HCT116 (cell line): Measurements from ENCODE around the gene NSMF. TPM values are rescaled to one million over a fixed set of nuclear protein-coding genes. Genes with fewer than 3 reads are reported as not detected.

Experiments
- ATAC-seq: fragments of 200-7000 bp; cut with Tn5 transposase; 2 replicates; pipeline ENCODE4 v1.9.1; 2020; ENCODE audit warnings: mild to moderate bottlenecking, moderate library complexity
- BruUV-seq: library from RNA; stranded (reverse); fragments of 400-500 nt; replicated peaks from 2 replicates; lab custom pipeline; 2021; lab: Mats Ljungman, UMichigan
- CTCF ChIA-PET: fragments of 300-600 bp; sonication (Branson Sonifier 250); formaldehyde crosslinking; loops from one replicate; lab custom pipeline; 2021; ENCODE audit warnings: antibody characterized with exemption; lab: Charles Lee
- POLR2A ChIA-PET: fragments of 300-600, 350-600 bp; sonication (Branson Sonifier 250); formaldehyde crosslinking; loops from one replicate; lab custom pipeline; 2021; ENCODE audit warnings: antibody characterized with exemption; lab: Charles Lee
- RAD21 ChIA-PET, 2 experiments: fragments of 300-600 bp; sonication (Branson Sonifier 250); formaldehyde crosslinking; loops; one replicate each; lab custom pipeline; 2023; ENCODE audit warnings: low total read pairs in 2 of 2; ENCODE audit not compliant: uncharacterized antibody in 2 of 2, unreplicated experiment in 2 of 2, low non-redundant PET in 1 of 2; lab: Charles Lee
- DNase-seq: peaks from one replicate; pipeline ENCODE4 v3.0.0-alpha.2; 2010; ENCODE audit warnings: low read depth, low spot score
- H2AFZ ChIP-seq: fragments of 200-600 bp; shearing (Covaris generic), sonication (generic); 2 replicates; pipeline ENCODE4 v1.6.1; 2017; ENCODE audit warnings: low read depth, mixed run types, mixed read lengths, antibody characterized with exemption, low read length; ENCODE audit not compliant: poor library complexity, severe bottlenecking
- H3K27ac ChIP-seq: 2 replicates; pipeline ENCODE4 v1.5.1; 2012; ENCODE audit warnings: low read depth, low read length
- H3K27me3 ChIP-seq: fragments of 200-600 bp; sonication (generic); 2 replicates; pipeline ENCODE4 v1.6.1; 2016; ENCODE audit warnings: mixed run types, low read length, mixed read lengths; ENCODE audit not compliant: insufficient read depth
- H3K36me3 ChIP-seq, 2 experiments: fragments of 200-500 bp in 1 of 2; fragments of 200-600 bp in 1 of 2; sonication (Bioruptor generic) in 1 of 2; sonication (generic) in 1 of 2; 2 replicates each; pipeline versions ENCODE4 v1.5.1 to v1.6.1; 2014 to 2016; ENCODE audit warnings: low read length in 2 of 2, inconsistent platforms in 1 of 2, mixed read lengths in 1 of 2, mixed run types in 1 of 2; ENCODE audit not compliant: insufficient read depth in 2 of 2, control insufficient read depth in 1 of 2
- H3K4me1 ChIP-seq, 2 experiments: fragments of 200-600 bp in 1 of 2; sonication (generic) in 1 of 2; 2 replicates each; pipeline versions ENCODE4 v1.5.1 to v1.6.1; 2012 to 2017; ENCODE audit warnings: low read length in 2 of 2, inconsistent platforms in 1 of 2, mild to moderate bottlenecking in 1 of 2, mixed read lengths in 1 of 2, mixed run types in 1 of 2, moderate library complexity in 1 of 2; ENCODE audit not compliant: insufficient read depth in 2 of 2, control insufficient read depth in 1 of 2
- H3K4me2 ChIP-seq: fragments of 200-600 bp; sonication (generic); 2 replicates; pipeline ENCODE4 v1.6.1; 2017; ENCODE audit warnings: mixed run types, low read length, mixed read lengths
- H3K4me3 ChIP-seq, 2 experiments: fragments of 200-600 bp in 1 of 2; sonication (generic) in 1 of 2; replicated peaks in 1 of 2; 2 replicates each; pipeline ENCODE4 v1.5.1; 2011 to 2016; ENCODE audit warnings: low read length in 2 of 2, control low read depth in 1 of 2, low read depth in 1 of 2, mild to moderate bottlenecking in 1 of 2, mixed read lengths in 1 of 2, mixed run types in 1 of 2
- H3K79me2 ChIP-seq: fragments of 200-600 bp; sonication (generic); 2 replicates; pipeline ENCODE4 v1.6.1; 2017; ENCODE audit warnings: mild to moderate bottlenecking, mixed run types, low read length, moderate library complexity, mixed read lengths; ENCODE audit not compliant: insufficient read depth
- H3K9ac ChIP-seq: fragments of 200-600 bp; sonication (generic); 2 replicates; pipeline ENCODE4 v1.6.1; 2016; ENCODE audit warnings: low read length, mixed read lengths
- H3K9me2 ChIP-seq: fragments of 200-600 bp; sonication (generic), shearing (Covaris generic); 2 replicates; pipeline ENCODE4 v1.6.1; 2017; ENCODE audit warnings: mixed run types, mild to moderate bottlenecking, moderate library complexity; ENCODE audit not compliant: insufficient read depth
- H3K9me3 ChIP-seq, 2 experiments: fragments of 200-500 bp in 1 of 2; fragments of 200-600 bp in 1 of 2; sonication (Bioruptor generic) in 1 of 2; sonication (generic) in 1 of 2; 2 replicates each; pipeline ENCODE4 v1.6.1; 2014 to 2017; ENCODE audit warnings: low read length in 2 of 2, mixed read lengths in 2 of 2, inconsistent platforms in 1 of 2, low read depth in 1 of 2, mild to moderate bottlenecking in 1 of 2, mixed run types in 1 of 2, moderate library complexity in 1 of 2; ENCODE audit not compliant: control insufficient read depth in 1 of 2, insufficient read depth in 1 of 2
- H4K20me1 ChIP-seq: fragments of 200-600 bp; sonication (generic), shearing (Covaris generic); 2 replicates; pipeline ENCODE4 v1.6.1; 2017; ENCODE audit warnings: mixed run types, mild to moderate bottlenecking, moderate library complexity; ENCODE audit not compliant: insufficient read depth
- CBX3 ChIP-seq: IDR thresholded peaks from 2 replicates; pipeline ENCODE4 v1.6.1; 2012; ENCODE audit warnings: low read depth
- CEBPB ChIP-seq: IDR thresholded peaks from 2 replicates; pipeline ENCODE4 v1.6.1; 2012; ENCODE audit warnings: low read depth
- ELF1 ChIP-seq: IDR thresholded peaks from 2 replicates; pipeline ENCODE4 v1.6.1; 2012; ENCODE audit warnings: low read depth, borderline replicate concordance
- EZH2 ChIP-seq: fragments of 200-600 bp; sonication (generic); IDR thresholded peaks from 2 replicates; pipeline ENCODE4 v1.6.1; 2017; ENCODE audit warnings: antibody characterized with exemption, mixed run types
- FOSL1 ChIP-seq: IDR thresholded peaks from 2 replicates; pipeline ENCODE4 v1.6.1; 2012; ENCODE audit warnings: low read depth
- POLR2AphosphoS5 ChIP-seq: IDR thresholded peaks from 2 replicates; pipeline ENCODE4 v1.6.1; 2011; ENCODE audit warnings: mild to moderate bottlenecking, low read depth, low read length, moderate library complexity
- YY1 ChIP-seq: IDR thresholded peaks from 2 replicates; pipeline ENCODE4 v1.6.1; 2011; ENCODE audit warnings: low read length, low read depth, moderate library complexity, mild to moderate bottlenecking; ENCODE audit not compliant: insufficient replicate concordance; ENCODE audit errors: extremely low read depth
- ZNF274 ChIP-seq: fragments of 200-500 bp; sonication (Bioruptor generic); IDR thresholded peaks from 2 replicates; pipeline ENCODE4 v1.6.1; 2014; ENCODE audit warnings: mild to moderate bottlenecking, low read depth, low read length, inconsistent platforms
- intact Hi-C: fragments of 100-400 bp; cut with micrococcal nuclease; formaldehyde crosslinking; loops from 2 replicates; pipeline ENCODE4 v1.10.0; 2022
- total RNA-seq: library from RNA; stranded (reverse); gene quantifications from one replicate; pipeline ENCODE4 v1.2.1, GENCODE V29; 2021; ENCODE audit not compliant: unreplicated experiment
- TF ChIP-seq, protein P1 (sequence below): IDR thresholded peaks from 2 replicates; pipeline ENCODE4 v1.6.1; 2012
- TF ChIP-seq, protein P2 (sequence below): IDR thresholded peaks from 2 replicates; pipeline ENCODE4 v1.6.1; 2012
- TF ChIP-seq, protein P3 (sequence below): IDR thresholded peaks from 2 replicates; pipeline ENCODE4 v1.6.1; 2012; ENCODE audit warnings: low read depth
- TF ChIP-seq, protein P4 (sequence below), 3 experiments: fragments of 200-600 bp in 1 of 3; sonication (generic) in 1 of 3; IDR thresholded peaks in 2 of 3; conservative IDR thresholded peaks in 1 of 3; 2 replicates each; pipeline ENCODE4 v1.5.1; 2012 to 2017; ENCODE audit warnings: low read depth in 2 of 3, low read length in 2 of 3, antibody characterized with exemption in 1 of 3, borderline replicate concordance in 1 of 3, control low read depth in 1 of 3, mild to moderate bottlenecking in 1 of 3, mixed read lengths in 1 of 3, mixed run types in 1 of 3, moderate library complexity in 1 of 3; ENCODE audit not compliant: insufficient read depth in 1 of 3

The NSMF gene
- total RNA-seq, 1 experiment from 2014 or later, result 81.9 TPM

DNA sequence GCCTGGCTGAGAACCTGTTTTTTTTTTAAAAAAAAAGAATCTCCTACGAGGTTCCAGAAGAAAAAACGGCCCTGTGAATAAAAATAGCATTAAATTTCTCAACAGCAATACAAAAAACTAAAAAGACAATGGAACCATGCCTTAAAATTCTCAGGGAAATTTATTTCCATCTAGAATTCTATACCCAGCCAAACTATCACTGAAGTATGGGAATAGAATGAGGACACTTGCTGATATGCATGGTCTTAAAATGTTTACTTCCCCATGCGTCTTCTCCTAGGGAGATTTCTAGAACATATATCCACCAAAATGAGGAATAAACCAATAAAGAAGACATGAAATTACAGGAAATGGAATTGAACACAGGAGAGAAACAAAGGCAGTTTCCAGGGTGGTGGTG is 16.5 kb upstream of the NSMF start:
- ChIA-PET RAD21 (no interaction called here), POLR2A (no interaction called here), CTCF (no interaction called here)
- no peak overlapping the region for H3K4me3 ChIP-seq
- no peaks in the 10 kb centered on the region for H3K79me2 ChIP-seq
- ATAC-seq, result no peak
- H3K9ac ChIP-seq, result no peak overlapping the region
- no peak overlapping the region for H2AFZ ChIP-seq
- no peak for DNase-seq
- H3K36me3 ChIP-seq, result no peaks in the 10 kb centered on the region
- no peaks in the 10 kb centered on the region for H3K27me3 ChIP-seq
- no peak overlapping the region for H3K4me2 ChIP-seq
- H3K27ac ChIP-seq, result no peak overlapping the region
- TF ChIP-seq, protein P1, sequence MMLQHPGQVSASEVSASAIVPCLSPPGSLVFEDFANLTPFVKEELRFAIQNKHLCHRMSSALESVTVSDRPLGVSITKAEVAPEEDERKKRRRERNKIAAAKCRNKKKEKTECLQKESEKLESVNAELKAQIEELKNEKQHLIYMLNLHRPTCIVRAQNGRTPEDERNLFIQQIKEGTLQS, result no peak
- TF ChIP-seq EZH2 (no peak), YY1 (no peak), ZNF274 (no peak), ELF1 (no peak), POLR2AphosphoS5 (no peak), FOSL1 (no peak), CBX3 (no peak), CEBPB (no peak)
- TF ChIP-seq, protein P2, sequence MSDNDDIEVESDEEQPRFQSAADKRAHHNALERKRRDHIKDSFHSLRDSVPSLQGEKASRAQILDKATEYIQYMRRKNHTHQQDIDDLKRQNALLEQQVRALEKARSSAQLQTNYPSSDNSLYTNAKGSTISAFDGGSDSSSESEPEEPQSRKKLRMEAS, result no peak
- TF ChIP-seq, protein P3, sequence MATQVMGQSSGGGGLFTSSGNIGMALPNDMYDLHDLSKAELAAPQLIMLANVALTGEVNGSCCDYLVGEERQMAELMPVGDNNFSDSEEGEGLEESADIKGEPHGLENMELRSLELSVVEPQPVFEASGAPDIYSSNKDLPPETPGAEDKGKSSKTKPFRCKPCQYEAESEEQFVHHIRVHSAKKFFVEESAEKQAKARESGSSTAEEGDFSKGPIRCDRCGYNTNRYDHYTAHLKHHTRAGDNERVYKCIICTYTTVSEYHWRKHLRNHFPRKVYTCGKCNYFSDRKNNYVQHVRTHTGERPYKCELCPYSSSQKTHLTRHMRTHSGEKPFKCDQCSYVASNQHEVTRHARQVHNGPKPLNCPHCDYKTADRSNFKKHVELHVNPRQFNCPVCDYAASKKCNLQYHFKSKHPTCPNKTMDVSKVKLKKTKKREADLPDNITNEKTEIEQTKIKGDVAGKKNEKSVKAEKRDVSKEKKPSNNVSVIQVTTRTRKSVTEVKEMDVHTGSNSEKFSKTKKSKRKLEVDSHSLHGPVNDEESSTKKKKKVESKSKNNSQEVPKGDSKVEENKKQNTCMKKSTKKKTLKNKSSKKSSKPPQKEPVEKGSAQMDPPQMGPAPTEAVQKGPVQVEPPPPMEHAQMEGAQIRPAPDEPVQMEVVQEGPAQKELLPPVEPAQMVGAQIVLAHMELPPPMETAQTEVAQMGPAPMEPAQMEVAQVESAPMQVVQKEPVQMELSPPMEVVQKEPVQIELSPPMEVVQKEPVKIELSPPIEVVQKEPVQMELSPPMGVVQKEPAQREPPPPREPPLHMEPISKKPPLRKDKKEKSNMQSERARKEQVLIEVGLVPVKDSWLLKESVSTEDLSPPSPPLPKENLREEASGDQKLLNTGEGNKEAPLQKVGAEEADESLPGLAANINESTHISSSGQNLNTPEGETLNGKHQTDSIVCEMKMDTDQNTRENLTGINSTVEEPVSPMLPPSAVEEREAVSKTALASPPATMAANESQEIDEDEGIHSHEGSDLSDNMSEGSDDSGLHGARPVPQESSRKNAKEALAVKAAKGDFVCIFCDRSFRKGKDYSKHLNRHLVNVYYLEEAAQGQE, result no peak
- TF ChIP-seq, protein P4, sequence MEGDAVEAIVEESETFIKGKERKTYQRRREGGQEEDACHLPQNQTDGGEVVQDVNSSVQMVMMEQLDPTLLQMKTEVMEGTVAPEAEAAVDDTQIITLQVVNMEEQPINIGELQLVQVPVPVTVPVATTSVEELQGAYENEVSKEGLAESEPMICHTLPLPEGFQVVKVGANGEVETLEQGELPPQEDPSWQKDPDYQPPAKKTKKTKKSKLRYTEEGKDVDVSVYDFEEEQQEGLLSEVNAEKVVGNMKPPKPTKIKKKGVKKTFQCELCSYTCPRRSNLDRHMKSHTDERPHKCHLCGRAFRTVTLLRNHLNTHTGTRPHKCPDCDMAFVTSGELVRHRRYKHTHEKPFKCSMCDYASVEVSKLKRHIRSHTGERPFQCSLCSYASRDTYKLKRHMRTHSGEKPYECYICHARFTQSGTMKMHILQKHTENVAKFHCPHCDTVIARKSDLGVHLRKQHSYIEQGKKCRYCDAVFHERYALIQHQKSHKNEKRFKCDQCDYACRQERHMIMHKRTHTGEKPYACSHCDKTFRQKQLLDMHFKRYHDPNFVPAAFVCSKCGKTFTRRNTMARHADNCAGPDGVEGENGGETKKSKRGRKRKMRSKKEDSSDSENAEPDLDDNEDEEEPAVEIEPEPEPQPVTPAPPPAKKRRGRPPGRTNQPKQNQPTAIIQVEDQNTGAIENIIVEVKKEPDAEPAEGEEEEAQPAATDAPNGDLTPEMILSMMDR (IDR thresholded peaks at IDR 0.05 in 2 of 3, conservative IDR thresholded peaks at IDR 0.05 in 1 of 3; ENCODE audit: borderline replicate concordance in 1 of 3, insufficient read depth in 1 of 3, low read depth in 2 of 3, low read length in 2 of 3), result no peak
- H3K9me2 ChIP-seq, result no peaks in the 10 kb centered on the region
- intact Hi-C loops, result no loop called here
- no TSS peak for BruUV-seq
- H3K9me3 ChIP-seq, result peaks cover 8 to 11% of the 10 kb centered on the region in 2 experiments; a peak in 3 of 4 replicates
- no peaks in the 10 kb centered on the region for H4K20me1 ChIP-seq
- H3K4me1 ChIP-seq, result no peaks in the 10 kb centered on the region
